ENCODE results near the gene PALLD.

- TF ChIP-seq POLR2A (IDR thresholded peaks at IDR 0.05) = no peak
- no peak for TF ChIP-seq CTCF (IDR thresholded peaks at IDR 0.05)
Observed at GRCh38 chr4:168765322-168765721, 268.5 kb downstream of the PALLD start.
